Measurements from ENCODE around the gene CACNA1S.

CACNA1S gene

DNA sequence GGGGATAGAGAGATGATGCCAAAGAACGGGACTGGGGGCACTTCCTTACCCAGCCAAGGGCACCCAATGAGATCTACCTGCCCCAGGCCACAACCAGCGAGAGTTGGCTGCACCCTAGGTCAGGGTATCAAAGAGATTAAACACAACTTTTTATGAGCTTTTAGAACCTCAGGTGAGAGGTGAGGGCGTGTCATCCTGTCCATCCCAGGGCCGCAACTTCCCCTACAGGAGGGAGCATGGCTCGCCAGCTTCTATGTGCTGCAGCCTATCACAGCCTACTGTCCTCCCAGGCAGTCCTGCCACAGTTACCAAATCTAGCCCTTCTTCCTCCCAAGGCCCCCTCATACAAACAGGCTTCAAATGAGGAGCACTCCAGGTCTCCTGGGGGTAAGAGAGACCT lies 29.2 kb upstream of the CACNA1S start:
- no peak for DNase-seq (ENCODE audit: low read depth, low spot score)
- H3K4me3 ChIP-seq (ENCODE audit: low read depth, low read length), result no peak overlapping the region
- TF ChIP-seq, protein P1, sequence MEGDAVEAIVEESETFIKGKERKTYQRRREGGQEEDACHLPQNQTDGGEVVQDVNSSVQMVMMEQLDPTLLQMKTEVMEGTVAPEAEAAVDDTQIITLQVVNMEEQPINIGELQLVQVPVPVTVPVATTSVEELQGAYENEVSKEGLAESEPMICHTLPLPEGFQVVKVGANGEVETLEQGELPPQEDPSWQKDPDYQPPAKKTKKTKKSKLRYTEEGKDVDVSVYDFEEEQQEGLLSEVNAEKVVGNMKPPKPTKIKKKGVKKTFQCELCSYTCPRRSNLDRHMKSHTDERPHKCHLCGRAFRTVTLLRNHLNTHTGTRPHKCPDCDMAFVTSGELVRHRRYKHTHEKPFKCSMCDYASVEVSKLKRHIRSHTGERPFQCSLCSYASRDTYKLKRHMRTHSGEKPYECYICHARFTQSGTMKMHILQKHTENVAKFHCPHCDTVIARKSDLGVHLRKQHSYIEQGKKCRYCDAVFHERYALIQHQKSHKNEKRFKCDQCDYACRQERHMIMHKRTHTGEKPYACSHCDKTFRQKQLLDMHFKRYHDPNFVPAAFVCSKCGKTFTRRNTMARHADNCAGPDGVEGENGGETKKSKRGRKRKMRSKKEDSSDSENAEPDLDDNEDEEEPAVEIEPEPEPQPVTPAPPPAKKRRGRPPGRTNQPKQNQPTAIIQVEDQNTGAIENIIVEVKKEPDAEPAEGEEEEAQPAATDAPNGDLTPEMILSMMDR (IDR thresholded peaks at IDR 0.05; ENCODE audit: insufficient read depth, low read length, missing control alignments), result no peak
- CTCF ChIA-PET, result interaction anchor here (0.8 to 5.9 kb wide), 5 partner anchors 11 to 205 kb away, joined by 3 to 65 read pairs (median 5); partner anchors contain the start of gene TMEM9
- POLR2A ChIA-PET, result no interaction called here

DNA sequence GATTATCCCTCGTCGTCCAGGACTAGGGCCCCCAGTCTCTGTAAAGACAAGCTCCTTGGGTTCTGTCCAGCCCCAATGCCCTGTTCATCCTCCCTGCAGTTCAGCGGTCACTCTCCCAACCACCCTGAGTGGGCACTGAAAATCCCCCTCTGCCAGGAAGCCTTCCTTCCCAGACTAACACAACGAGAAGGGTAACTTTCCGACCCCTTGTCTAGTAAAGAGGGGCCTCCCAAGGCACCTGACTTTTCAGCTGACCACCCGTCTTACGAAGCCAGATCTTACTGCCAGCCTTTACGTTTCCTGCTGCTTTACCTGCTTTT lies 28.7 kb upstream of the CACNA1S start:
- ChIA-PET CTCF (interaction anchor here (1.7 to 5.9 kb wide), 4 partner anchors 11 to 206 kb away, joined by 4 to 65 read pairs (median 6); partner anchors contain the start of gene TMEM9), POLR2A (no interaction called here)
- H3K4me3 ChIP-seq (ENCODE audit: low read depth, low read length), result no peak overlapping the region
- TF ChIP-seq, protein P1 (IDR thresholded peaks at IDR 0.05; ENCODE audit: insufficient read depth, low read length, missing control alignments), result no peak
- no peak for DNase-seq (ENCODE audit: low read depth, low spot score)

DNA sequence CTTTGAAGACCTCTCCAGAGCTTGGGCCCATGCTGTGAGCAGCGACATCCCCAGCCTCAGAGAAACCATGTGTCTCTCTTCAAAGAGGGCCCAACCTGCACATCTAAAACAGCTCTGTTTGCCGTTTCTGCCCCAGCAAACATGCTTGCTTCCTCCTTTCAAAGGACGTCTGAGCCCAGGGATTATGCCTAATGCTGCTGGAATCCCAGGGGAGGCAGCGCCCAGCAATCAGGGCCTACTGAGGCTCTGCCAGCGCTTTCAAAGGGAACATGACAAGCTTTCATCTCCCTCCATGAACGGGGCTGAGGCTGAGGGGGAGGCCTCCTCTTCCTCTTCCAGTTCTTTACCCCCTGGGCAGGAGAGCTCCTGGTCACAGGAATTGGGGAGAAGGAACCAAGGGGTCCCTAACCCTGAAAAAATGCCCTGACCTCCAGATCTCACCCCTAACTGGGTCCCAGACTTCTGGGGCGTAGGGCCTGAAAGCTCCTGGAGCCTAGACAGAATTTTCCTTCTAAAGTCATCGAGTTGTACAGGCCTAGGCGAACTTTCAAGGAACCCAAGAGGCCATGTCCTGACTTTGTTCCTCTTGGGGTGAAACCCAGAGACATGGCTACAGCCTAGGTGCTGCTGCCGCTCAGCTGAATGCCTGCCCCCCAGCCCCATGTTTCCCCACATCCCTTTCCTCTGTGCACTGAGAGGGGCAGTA lies 28.2 kb upstream of the CACNA1S start:
- TF ChIP-seq, protein P1 (IDR thresholded peaks at IDR 0.05; ENCODE audit: insufficient read depth, low read length, missing control alignments), result no peak
- no peak overlapping the region for H3K4me3 ChIP-seq (ENCODE audit: low read depth, low read length)
- ChIA-PET CTCF (interaction anchor here (0.7 to 5.9 kb wide), 5 partner anchors 12 to 269 kb away, joined by 3 to 65 read pairs (median 5); partner anchors contain the start of gene TMEM9), POLR2A (interaction anchor here (0.7 kb wide), 1 partner anchor 240 kb away, joined by 4 read pairs; no protein-coding TSS in a partner anchor)
- DNase-seq (ENCODE audit: low read depth, low spot score), result no peak

DNA sequence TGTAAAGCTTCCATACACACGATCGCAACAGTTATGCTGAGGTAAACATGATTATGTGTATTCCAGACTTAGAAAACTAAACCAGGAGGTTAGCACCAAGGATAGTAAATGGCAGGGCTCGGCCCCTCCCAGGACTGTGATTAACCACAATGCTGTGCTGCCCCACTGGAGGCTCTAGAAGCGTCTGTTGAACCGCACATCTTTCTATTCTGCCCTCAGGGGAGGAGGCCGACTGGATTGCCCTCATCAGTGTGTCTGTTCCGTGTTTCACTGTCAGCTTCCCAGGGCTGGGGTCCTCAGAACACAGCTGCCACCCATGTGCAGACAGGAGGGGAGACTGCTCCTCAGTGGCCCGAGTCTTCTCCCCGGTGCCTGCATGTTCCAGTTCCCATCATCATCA lies 27.5 kb upstream of the CACNA1S start:
- CTCF ChIA-PET, result interaction anchor here (0.7 to 5.9 kb wide), 4 partner anchors 12 to 269 kb away, joined by 3 to 65 read pairs (median 6); partner anchors contain the start of gene TMEM9
- H3K4me3 ChIP-seq (ENCODE audit: low read depth, low read length), result no peak overlapping the region
- no peak for DNase-seq (ENCODE audit: low read depth, low spot score)
- TF ChIP-seq, protein P1 (IDR thresholded peaks at IDR 0.05; ENCODE audit: insufficient read depth, low read length, missing control alignments), result no peak
- POLR2A ChIA-PET, result interaction anchor here (0.7 kb wide), 1 partner anchor 239 kb away, joined by 4 read pairs; no protein-coding TSS in a partner anchor

DNA sequence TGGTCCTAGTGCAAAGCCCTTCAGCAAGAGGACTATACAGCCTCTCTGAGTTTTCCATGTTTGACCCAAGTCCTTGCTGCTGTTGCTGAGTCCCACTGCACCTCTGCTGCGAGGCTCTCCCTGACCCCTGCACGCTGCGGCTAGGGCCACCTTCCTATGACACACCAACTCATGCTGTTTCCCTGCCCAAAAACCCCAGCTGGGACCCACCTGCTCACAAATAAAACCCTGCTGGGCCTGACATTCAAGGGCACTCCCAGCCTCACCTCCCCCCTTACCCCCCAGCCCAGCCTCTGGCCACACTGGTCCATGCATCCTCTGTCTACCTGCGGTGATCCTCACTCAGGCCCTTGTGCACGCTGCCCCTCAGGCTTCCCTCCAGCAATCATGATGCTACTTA lies 27.1 kb upstream of the CACNA1S start:
- ChIA-PET POLR2A (no interaction called here), CTCF (interaction anchor here (1.4 to 5.9 kb wide), 4 partner anchors 13 to 207 kb away, joined by 4 to 65 read pairs (median 9); partner anchors contain the start of gene TMEM9)
- no peak overlapping the region for H3K4me3 ChIP-seq (ENCODE audit: low read depth, low read length)
- DNase-seq (ENCODE audit: low read depth, low spot score), result no peak
- TF ChIP-seq, protein P1 (IDR thresholded peaks at IDR 0.05; ENCODE audit: insufficient read depth, low read length, missing control alignments), result no peak

DNA sequence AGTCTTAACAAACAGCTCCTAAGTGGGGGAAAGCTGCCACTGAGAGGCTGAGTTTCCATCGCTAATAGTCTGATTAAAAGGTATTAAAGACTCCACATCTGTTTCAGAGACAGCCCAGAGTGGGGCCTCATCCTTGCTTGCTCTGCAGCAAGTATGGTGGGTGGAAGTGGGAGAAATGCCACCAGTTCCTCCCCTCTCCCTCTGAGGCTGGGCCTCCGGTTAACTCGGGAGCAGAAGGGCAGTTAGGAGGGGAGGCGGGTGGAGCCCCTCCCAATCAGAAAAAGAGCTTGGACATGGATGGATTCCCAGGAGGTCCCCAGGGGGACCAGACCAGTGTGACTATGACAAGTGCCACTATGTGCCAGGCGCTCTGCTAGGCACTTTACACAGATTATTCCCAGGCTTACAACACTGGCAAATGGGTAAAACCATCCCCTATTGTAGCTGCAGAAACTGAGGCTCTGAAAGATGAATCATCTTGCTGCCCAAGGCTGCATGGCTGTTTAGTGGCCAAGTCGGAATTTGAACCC lies 26.1 kb upstream of the CACNA1S start:
- TF ChIP-seq, protein P1 (IDR thresholded peaks at IDR 0.05; ENCODE audit: insufficient read depth, low read length, missing control alignments), result no peak
- DNase-seq (ENCODE audit: low read depth, low spot score), result no peak
- CTCF ChIA-PET, result interaction anchor here (1.4 to 5.9 kb wide), 7 partner anchors 14 to 167 kb away, joined by 4 to 65 read pairs (median 6); partner anchors contain the start of gene TMEM9
- no peak overlapping the region for H3K4me3 ChIP-seq (ENCODE audit: low read depth, low read length)
- POLR2A ChIA-PET, result no interaction called here
